HG02870 (cell line): ENCODE data around the gene MTIF3.
A peak's percentile ranks its signal among the peaks of the same experiment; 100 is the strongest.

Source experiments
- ATAC-seq: cut with Tn5 transposase; IDR thresholded peaks from one replicate; pipeline ENCODE4 v1.9.1; 2021; ENCODE audit warnings: mild to moderate bottlenecking, moderate library complexity; ENCODE audit not compliant: unreplicated experiment

The MTIF3 gene

DNA sequence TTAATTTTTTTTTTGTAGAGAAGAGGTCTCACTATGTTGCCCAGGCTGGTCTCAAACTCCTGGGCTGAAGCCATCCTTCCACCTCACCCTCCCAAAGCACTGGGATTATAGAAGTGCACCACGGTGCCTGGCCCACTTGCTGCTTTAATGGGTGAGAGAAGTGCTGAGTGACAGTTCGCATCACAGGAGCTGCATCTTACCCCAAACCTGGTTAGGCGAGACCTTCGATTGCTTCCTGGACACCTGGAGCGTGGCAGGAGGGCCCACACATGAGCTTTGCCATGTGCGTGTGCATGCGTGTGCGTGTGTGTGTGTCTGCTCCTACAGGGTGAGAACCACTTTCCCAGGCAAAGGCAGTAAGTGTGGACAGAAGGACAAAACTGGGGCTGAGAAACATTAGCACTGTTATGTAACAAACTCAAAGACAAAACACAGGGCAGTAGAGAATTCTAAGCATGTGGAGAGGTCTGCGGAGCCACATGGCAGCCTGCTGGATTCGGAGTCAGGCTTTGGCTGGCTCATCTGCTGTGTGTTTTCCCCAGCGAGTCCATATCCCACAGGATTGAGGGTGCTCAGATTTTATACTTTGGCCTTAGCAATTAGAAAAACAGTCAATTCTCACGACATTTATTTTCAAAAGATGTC is 11.7 kb upstream of the MTIF3 start:
- ATAC-seq = no peak

GRCh38 chr13:27455331-27455855 is 5.0 kb upstream of the MTIF3 start:
- ATAC-seq = no peak

- no peak for ATAC-seq
Observed at GRCh38 chr13:27450921-27451471, 632 bp upstream of the MTIF3 start.

- no peak for ATAC-seq
Observed at GRCh38 chr13:27449081-27449603, 1.2 kb downstream of the MTIF3 start.

DNA sequence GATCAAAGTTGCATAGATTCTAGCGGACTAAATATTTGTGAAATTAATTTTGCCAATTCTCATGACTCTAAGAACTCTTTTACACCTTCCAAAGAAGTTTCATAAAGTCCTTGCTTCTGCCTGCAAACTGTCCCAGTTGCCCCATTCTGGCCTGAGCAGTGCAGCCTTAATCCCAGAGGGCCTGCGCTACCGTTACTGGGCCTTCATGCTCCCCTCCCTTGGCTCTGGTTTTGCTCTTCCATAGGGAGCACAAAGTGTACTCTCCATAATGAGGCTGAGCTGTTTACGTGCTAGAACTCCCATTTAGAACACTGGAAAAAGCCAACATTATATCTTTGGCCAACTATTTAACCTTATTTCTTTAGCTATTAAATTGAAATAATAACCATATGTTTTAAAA is 2.1 kb downstream of the MTIF3 start:
- ATAC-seq = no peak

DNA sequence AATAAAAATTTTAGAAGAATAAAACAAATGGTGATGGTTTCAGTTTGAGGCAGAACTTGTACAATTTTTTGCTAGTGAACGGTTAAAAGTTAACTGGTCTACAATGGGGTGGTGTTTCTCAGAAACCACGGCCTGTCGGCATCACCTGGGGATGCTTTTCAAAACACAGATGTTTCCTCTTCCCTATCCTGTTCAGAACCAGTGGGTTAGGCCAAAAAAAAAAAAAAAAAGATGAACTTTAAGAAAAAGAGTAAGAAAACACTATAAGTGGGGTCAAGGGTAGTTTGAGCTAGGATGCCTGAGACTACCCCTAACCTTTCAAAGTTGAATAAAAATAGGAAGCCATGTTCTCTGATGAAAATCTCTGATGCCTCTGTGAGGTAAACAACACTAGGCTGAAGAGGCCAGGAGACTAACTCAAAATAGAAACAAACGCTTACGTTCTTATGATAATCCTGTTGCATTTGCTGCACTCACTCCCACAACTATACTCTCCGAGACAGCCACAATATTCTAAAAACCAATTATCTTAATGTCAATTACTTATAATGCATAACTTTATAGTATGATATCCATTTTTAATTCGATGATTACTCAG is 3.3 kb downstream of the MTIF3 start:
- no peak for ATAC-seq

DNA sequence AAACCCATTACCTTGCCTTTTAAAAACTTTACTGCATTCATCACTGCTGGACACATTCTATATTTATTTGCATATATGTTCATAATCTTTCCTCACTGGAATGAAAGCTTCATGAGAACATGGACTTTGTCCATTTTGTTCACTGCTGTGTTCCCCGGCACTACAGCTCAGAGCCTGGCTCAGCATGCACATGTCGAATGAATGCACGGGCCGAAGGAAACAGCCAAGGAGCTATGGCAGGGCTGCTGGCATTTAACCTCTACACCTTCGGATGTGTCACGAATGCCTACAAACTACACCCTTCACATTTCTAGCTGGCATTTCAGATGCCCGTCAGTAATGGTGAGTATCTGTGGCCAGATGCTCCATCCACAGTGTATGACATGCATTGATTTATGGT is 7.6 kb downstream of the MTIF3 start:
- no peak for ATAC-seq

DNA sequence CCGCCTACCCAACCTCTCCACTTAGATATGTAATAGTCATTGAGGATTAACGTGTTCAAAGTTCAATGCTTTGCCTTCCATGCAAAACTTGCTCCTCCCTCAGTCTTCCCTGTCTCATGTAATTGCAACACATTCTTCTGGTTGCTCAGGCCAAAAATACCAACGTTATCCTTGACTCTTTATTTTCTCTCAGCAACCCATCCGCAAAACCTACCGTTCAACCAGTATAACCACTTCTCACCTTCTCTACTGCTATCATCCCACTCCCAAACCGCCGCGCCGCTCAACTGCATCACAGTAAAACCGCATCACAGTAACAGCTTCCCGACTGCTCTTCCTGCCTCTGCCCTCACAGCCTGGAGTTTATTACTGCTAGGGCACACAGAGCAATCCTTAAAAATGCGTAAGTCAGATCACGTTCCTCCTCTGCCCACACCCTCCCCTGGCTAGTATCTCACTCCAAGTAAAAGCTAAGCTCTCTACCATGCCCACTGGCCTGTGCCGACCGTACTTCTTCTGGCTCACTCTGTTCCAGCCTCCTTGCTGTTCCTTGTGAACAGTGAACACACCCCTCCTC is 8.2 kb downstream of the MTIF3 start:
- no peak for ATAC-seq

DNA sequence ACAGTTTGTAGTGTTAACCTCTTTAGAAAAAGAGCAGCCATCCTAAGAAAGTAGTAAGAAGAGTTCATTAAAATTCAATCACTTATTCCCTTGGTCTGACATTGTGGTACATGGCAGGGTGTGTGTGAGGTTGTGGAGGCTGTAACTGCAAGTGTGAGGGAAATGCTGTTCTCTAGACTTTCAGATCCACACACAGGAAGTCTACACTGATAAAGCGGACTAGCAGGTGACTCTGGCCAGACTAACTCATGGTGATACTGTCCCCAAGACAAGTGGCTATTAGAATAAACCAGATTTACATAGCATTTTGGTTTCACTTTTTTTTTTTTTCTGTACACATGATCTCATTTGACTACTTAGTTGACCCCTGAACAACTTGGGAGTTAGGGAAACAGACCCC is 10.0 kb downstream of the MTIF3 start:
- no peak for ATAC-seq

DNA sequence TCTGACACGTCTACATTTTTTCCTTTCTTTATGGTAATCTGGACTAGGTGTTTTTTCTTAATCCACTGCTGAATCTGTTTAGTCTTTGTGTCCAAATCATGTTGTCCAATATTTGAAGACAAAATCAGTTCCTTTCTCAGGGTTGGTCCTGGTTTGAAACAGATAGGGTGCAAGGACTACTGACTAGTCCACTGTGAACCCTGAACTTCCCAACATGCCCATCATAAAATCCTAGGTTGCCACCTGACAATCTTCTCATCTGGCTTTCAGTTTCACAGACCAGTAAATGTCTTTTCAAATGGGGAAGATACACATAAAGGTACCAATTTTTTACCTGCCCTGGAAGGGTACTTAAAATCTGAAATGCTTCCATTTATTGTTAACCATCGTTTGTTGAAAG is 13.2 kb downstream of the MTIF3 start:
- no peak for ATAC-seq

DNA sequence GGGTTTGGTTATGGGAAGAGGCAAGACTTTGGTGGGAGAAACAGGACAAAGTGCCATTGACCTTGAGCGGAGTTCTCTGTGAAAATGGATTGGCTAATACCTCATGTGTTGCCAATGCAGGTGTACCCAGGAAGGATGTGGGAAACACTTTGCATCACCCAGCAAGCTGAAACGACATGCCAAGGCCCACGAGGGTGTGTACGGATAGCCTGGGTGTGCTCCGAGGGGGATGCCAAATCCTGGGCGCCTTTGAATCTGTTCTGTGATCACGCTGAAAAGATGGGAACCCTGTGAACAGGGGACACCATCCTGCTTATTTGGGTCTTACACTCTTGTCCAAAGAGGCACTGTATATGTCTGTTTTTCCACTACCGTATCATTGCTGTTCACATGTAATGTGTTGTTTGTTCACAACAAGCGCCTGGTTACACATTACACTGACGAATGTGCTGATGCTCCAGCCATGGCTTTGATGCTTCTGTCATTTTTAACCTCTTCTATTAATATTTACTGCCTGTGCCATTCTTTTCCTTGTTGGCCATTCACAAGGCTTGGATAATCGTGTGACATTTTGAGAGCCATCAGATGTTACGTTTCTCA is 17.7 kb downstream of the MTIF3 start:
- no peak for ATAC-seq

DNA sequence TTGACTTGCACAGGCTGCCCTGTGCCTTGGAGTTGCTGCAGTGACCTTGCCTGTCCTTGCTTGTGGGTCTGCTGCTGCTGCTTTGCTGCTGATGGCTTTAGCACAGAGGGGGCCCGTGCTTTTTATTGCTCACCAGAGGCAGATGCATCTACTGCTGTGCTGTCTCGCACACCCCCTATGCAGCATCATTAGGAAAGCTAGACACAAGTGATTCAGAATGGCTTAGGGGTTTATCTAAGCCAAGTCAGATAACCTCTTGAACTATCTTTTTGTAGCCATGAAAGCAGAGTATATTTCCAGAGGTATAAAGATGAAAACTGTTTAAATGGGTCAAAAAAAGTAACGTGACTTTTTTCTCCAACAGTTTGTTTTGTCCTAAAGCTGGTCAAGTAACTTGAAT is 18.2 kb downstream of the MTIF3 start:
- no peak for ATAC-seq

DNA sequence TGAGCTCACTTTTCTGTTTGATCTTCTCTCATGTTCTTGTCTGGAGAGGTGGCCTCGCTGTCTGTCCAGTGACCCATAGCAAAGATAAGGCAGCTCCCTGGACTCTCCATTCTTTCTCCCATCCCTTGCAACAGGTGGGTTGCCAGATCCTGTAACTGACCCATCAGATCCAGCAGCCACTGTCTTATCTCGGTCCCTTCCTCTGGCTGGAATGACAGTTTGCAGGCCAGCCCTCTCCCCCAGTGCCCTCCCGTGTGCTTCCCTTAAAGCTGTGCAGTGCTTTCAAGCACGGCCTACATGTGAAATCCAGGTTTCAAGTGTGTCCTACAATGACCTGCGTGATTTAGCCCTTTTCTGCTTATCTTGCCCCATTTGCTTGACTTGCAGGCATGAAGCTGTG is 22.2 kb downstream of the MTIF3 start:
- ATAC-seq = no peak

DNA sequence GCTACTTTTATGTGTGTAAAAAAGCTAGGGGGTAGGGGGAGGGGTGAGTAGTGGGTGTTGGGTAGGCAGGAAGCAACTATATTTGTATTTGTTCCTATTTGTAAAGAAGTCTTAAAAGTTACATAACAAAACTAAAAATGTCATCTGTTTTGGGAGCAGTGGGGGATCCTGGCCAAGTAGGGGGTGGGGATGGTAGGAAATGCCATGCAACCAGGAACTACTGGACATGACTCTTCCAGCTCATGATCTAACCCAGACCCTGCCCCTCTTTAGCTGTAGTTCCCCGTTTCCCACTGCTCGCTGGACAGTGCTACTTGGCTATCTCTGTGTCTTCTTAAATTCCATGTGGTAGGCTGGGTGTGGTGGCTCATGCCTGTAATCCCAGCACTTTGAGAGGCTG is 22.7 kb downstream of the MTIF3 start:
- no peak for ATAC-seq

GRCh38 chr13:27425918-27426630 is 24.3 kb downstream of the MTIF3 start:
- ATAC-seq = peak; percentile 48

DNA sequence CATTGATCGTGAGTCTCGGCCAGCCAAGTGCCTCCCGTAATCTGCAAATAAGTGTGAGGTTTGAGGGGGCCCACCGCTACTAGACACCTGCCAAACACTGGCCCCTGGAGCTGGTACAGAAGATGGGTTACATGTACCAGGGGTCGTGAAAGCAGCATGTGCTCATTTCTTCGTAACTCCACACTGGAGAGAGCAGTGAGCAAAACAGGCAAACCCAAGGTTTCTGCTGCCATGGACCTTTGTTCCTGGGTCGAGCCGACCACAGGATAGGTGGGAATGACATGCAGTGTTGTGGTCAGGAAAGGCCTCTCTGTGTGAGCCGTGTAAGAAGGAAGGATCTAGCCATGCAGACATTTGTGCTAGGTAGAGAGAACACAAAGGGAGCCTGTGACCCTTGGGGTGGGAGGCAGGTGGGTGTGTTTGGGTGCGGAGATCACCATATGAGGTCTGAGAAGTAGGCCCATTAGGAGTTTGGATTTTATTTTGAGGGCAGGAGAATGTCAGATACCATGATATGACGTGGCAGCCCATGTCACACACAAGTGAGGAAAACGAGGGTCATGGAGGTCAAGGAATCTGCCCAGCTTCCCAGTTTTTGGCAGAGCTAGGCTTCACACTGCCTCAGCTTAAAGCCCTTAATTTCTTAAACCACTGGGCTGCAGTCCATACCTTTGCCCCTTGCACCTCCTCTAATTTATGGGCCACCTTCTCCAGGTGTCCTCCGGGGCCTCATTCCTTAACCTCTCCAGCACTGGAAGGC is 25.0 kb downstream of the MTIF3 start:
- no peak for ATAC-seq

- peak; percentile 56 for ATAC-seq
Observed at GRCh38 chr13:27424246-27425157, 25.9 kb downstream of the MTIF3 start, which contains the start of gene GTF3A. Gene GTF3A (plus strand): TSS chr13:27424619.

- ATAC-seq = no peak
Observed at GRCh38 chr13:27423333-27423732, 27.0 kb downstream of the MTIF3 start.
